ENCODE results near the gene ADIG. TPM values are rescaled to one million over a fixed set of nuclear protein-coding genes. Genes with fewer than 3 reads are reported as not detected.

Gene ADIG
- total RNA-seq, 1 donor = not detected

DNA sequence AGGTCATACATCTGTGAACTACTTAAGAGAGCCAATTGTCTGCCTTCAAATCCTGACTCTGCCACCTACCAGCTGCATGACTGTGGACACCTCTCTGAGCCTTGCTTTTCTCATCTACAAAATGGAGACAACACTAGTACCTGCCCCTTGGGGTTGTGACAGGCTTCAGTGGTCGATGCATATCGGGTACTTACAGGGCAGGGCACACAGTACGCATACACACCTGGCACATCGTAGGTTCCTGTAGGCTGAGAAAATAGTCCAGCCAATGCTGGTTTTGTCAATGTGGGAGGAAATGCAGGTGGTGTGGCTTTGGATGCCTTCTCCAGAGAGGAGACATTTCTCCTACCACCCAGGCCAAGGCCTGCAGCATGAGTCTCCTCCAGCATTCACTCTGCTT lies 2.3 kb downstream of the ADIG start:
- Histone ChIP-seq H3K4me2 (ENCODE audit: insufficient read depth, low read length) (no peak overlapping the region), H3K27ac (ENCODE audit: low read depth, low read length) (no peak overlapping the region), H3K4me1 (ENCODE audit: insufficient read depth, low read length) (no peaks in the 10 kb centered on the region), H3K27me3 (ENCODE audit: insufficient read depth, low read length) (peaks cover 9% of the 10 kb centered on the region), H3K9me3 (ENCODE audit: low read depth, low read length) (no peaks in the 10 kb centered on the region), H2AFZ (ENCODE audit: low read length) (no peak overlapping the region), H4K20me1 (ENCODE audit: insufficient read depth, low read length) (no peaks in the 10 kb centered on the region), H3K36me3 (ENCODE audit: insufficient read depth, low read length) (no peaks in the 10 kb centered on the region), H3K4me3 (ENCODE audit: insufficient read depth, low read length) (no peak overlapping the region), H3K79me2 (ENCODE audit: insufficient read depth, low read length) (no peaks in the 10 kb centered on the region)
- no peak for DNase-seq (ENCODE audit: insufficient read length, low spot score, missing footprints)
- TF ChIP-seq, protein P1, sequence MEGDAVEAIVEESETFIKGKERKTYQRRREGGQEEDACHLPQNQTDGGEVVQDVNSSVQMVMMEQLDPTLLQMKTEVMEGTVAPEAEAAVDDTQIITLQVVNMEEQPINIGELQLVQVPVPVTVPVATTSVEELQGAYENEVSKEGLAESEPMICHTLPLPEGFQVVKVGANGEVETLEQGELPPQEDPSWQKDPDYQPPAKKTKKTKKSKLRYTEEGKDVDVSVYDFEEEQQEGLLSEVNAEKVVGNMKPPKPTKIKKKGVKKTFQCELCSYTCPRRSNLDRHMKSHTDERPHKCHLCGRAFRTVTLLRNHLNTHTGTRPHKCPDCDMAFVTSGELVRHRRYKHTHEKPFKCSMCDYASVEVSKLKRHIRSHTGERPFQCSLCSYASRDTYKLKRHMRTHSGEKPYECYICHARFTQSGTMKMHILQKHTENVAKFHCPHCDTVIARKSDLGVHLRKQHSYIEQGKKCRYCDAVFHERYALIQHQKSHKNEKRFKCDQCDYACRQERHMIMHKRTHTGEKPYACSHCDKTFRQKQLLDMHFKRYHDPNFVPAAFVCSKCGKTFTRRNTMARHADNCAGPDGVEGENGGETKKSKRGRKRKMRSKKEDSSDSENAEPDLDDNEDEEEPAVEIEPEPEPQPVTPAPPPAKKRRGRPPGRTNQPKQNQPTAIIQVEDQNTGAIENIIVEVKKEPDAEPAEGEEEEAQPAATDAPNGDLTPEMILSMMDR (IDR thresholded peaks at IDR 0.05; ENCODE audit: extremely low read depth, low read depth, low read length) = no peak

DNA sequence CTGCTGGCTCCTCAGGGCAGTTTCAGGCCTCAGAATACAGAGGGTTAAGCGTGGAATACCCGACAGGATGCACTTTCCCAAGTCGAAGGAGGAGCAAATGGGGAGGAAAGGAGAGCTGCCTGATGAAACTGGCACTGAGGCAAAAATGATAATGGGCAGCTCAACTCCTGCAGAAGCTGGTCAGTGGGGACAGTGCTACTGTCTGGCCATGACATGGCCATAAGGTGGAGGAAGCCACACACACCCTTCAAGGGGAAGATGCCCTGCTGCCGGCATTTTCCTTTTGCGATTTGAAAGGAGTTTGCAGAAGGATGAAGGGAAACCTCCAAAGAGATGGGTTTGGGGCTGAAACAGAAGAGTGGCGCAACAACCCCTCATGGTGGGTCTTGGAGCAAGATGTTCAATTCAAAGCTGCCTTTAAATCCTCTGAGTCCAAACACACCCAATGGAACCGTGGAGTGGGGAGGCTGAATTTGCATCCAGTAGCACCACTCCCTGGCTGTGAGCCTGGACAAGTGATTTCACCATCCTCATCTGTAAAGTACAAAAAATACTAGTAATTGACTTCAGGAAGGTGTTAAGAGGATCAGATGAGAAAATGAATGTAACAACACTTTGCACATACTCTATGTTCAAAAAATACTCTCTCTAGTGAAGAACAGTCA lies 3.2 kb downstream of the ADIG start:
- TF ChIP-seq, protein P1 (IDR thresholded peaks at IDR 0.05; ENCODE audit: extremely low read depth, low read depth, low read length) = no peak
- H3K4me1 ChIP-seq (ENCODE audit: insufficient read depth, low read length) = no peaks in the 10 kb centered on the region
- H3K9me3 ChIP-seq (ENCODE audit: low read depth, low read length) = no peaks in the 10 kb centered on the region
- no peaks in the 10 kb centered on the region for H4K20me1 ChIP-seq (ENCODE audit: insufficient read depth, low read length)
- peaks cover 9% of the 10 kb centered on the region for H3K27me3 ChIP-seq (ENCODE audit: insufficient read depth, low read length)
- no peaks in the 10 kb centered on the region for H3K36me3 ChIP-seq (ENCODE audit: insufficient read depth, low read length)
- no peak overlapping the region for H3K27ac ChIP-seq (ENCODE audit: low read depth, low read length)
- no peak overlapping the region for H3K4me3 ChIP-seq (ENCODE audit: insufficient read depth, low read length)
- H2AFZ ChIP-seq (ENCODE audit: low read length) = no peak overlapping the region
- H3K79me2 ChIP-seq (ENCODE audit: insufficient read depth, low read length) = no peaks in the 10 kb centered on the region
- H3K4me2 ChIP-seq (ENCODE audit: insufficient read depth, low read length) = no peak overlapping the region
- DNase-seq (ENCODE audit: insufficient read length, low spot score, missing footprints) = no peak

DNA sequence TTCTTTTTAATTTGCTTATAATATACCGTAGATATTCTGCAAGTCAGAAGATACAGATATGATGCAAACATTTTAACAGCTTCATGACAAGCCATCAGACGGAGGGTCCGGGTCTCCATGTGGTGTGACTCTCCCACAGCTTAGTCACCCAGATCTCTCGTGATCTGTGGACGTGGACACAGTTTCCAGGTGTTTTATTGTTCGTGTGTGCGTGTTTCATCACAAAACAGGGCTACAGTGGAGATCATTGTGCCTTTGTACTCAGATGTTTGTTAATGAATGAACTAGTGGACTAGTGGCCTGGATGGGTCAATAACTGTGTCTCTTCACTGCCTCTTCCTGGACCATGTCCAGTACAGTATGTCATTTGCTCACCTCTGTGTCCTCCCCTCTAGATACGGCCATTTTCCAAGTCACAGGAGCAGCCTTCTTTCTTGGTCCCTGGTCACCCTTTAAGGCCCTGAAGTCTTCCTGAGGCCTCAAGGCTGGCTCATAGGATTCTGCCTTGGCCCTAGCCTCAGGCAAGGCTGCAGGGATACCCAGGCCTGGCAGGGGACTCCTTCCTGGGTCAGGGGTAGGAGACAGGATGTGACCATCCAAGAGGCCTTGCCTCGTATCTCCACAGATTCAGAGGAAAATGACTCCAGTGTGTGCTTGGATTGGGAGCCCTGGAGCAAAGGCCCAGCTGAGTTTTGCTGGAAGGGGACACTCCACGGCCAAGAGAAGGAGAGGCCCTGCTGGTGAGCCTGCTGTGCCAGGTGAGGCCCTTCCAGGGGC lies 4.6 kb downstream of the ADIG start:
- no peak overlapping the region for H2AFZ ChIP-seq (ENCODE audit: low read length)
- no peak overlapping the region for H3K27ac ChIP-seq (ENCODE audit: low read depth, low read length)
- DNase-seq (ENCODE audit: insufficient read length, low spot score, missing footprints) = no peak
- H3K36me3 ChIP-seq (ENCODE audit: insufficient read depth, low read length) = no peaks in the 10 kb centered on the region
- H3K4me3 ChIP-seq (ENCODE audit: insufficient read depth, low read length) = no peak overlapping the region
- H3K27me3 ChIP-seq (ENCODE audit: insufficient read depth, low read length) = peaks cover 9% of the 10 kb centered on the region
- no peaks in the 10 kb centered on the region for H3K79me2 ChIP-seq (ENCODE audit: insufficient read depth, low read length)
- H3K4me1 ChIP-seq (ENCODE audit: insufficient read depth, low read length) = no peaks in the 10 kb centered on the region
- TF ChIP-seq, protein P1 (IDR thresholded peaks at IDR 0.05; ENCODE audit: extremely low read depth, low read depth, low read length) = no peak
- H3K4me2 ChIP-seq (ENCODE audit: insufficient read depth, low read length) = no peak overlapping the region
- no peaks in the 10 kb centered on the region for H4K20me1 ChIP-seq (ENCODE audit: insufficient read depth, low read length)
- no peaks in the 10 kb centered on the region for H3K9me3 ChIP-seq (ENCODE audit: low read depth, low read length)

DNA sequence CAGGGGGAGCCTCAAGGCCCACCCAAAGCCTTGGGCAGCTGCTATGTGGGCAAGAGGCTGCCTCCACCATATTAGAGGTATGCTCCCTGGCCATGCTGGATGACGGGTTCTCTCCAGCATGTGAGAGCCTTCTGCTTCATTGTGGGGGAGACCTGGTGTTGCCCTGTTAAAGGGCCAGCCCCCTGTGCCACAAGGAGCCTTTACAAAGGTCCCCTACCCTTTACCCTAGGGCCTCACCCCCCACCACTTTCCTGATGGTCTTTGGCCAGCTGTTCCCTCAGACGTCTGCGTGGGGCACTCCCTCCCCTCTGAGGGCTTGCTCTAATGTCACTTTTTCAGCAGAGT lies 5.2 kb downstream of the ADIG start:
- no peaks in the 10 kb centered on the region for H4K20me1 ChIP-seq (ENCODE audit: insufficient read depth, low read length)
- H3K9me3 ChIP-seq (ENCODE audit: low read depth, low read length) = no peaks in the 10 kb centered on the region
- no peaks in the 10 kb centered on the region for H3K36me3 ChIP-seq (ENCODE audit: insufficient read depth, low read length)
- DNase-seq (ENCODE audit: insufficient read length, low spot score, missing footprints) = no peak
- no peak overlapping the region for H3K4me2 ChIP-seq (ENCODE audit: insufficient read depth, low read length)
- no peak overlapping the region for H3K4me3 ChIP-seq (ENCODE audit: insufficient read depth, low read length)
- H3K27me3 ChIP-seq (ENCODE audit: insufficient read depth, low read length) = peaks cover 9% of the 10 kb centered on the region
- TF ChIP-seq, protein P1 (IDR thresholded peaks at IDR 0.05; ENCODE audit: extremely low read depth, low read depth, low read length) = no peak
- no peaks in the 10 kb centered on the region for H3K4me1 ChIP-seq (ENCODE audit: insufficient read depth, low read length)
- no peak overlapping the region for H3K27ac ChIP-seq (ENCODE audit: low read depth, low read length)
- H2AFZ ChIP-seq (ENCODE audit: low read length) = no peak overlapping the region
- H3K79me2 ChIP-seq (ENCODE audit: insufficient read depth, low read length) = no peaks in the 10 kb centered on the region
